ENCODE results near the gene PLSCR4.

The PLSCR4 gene

DNA sequence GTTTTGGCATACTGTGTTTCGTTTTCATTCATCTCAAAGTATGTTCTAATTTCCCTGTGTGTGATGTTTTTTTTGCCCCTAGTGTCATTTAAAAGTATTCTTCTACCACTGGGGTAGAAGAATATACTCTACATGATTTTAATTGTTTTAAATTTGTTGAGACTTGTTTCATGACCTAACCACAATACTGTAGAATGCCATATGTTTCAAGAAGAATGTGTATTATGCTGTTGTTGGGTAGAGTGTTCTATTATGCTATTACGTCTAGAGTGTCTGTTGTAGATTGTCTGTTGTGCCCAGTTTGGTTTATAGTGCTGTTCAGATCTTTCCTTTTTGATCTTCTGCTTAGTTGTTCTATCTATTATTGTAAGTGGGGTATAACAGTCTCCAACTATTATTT lies 36.4 kb downstream of the PLSCR4 start:
- no peak for TF ChIP-seq SIN3A (IDR thresholded peaks at IDR 0.05; ENCODE audit: borderline replicate concordance, insufficient read depth, low read length)
- TF ChIP-seq TAF1 (IDR thresholded peaks at IDR 0.05; ENCODE audit: borderline replicate concordance, insufficient read depth, low read length), result no peak
- TF ChIP-seq, protein P1, sequence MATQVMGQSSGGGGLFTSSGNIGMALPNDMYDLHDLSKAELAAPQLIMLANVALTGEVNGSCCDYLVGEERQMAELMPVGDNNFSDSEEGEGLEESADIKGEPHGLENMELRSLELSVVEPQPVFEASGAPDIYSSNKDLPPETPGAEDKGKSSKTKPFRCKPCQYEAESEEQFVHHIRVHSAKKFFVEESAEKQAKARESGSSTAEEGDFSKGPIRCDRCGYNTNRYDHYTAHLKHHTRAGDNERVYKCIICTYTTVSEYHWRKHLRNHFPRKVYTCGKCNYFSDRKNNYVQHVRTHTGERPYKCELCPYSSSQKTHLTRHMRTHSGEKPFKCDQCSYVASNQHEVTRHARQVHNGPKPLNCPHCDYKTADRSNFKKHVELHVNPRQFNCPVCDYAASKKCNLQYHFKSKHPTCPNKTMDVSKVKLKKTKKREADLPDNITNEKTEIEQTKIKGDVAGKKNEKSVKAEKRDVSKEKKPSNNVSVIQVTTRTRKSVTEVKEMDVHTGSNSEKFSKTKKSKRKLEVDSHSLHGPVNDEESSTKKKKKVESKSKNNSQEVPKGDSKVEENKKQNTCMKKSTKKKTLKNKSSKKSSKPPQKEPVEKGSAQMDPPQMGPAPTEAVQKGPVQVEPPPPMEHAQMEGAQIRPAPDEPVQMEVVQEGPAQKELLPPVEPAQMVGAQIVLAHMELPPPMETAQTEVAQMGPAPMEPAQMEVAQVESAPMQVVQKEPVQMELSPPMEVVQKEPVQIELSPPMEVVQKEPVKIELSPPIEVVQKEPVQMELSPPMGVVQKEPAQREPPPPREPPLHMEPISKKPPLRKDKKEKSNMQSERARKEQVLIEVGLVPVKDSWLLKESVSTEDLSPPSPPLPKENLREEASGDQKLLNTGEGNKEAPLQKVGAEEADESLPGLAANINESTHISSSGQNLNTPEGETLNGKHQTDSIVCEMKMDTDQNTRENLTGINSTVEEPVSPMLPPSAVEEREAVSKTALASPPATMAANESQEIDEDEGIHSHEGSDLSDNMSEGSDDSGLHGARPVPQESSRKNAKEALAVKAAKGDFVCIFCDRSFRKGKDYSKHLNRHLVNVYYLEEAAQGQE (IDR thresholded peaks at IDR 0.05; ENCODE audit: insufficient read depth in 1 of 2, low read depth in 2 of 2, low read length in 2 of 2), result no peak
- no peak for TF ChIP-seq POLR2AphosphoS5 (IDR thresholded peaks at IDR 0.05; ENCODE audit: low read depth, low read length)
- TF ChIP-seq FOXP2 (optimal IDR thresholded peaks at IDR 0.05; ENCODE audit: borderline replicate concordance, extremely low read depth, extremely low read length, insufficient read depth), result no peak

DNA sequence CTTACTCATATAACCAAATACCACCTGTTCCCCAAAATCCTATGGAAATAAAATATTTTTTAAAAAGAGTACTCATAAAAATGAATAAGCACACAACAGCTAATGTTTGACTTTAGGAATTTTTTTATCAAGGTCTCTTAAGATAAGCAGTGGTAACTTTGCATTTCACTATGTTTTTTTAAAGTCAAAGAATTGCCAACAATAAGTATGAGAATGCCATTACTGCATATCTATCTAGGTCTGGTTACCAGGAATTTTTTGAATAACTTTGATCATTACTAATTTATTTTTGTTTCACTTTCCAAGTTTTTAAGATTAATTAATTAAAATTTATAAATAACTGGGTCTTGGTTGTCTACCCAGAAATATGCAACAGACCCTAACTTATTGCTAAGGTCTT lies 41.5 kb downstream of the PLSCR4 start:
- no peak for TF ChIP-seq TAF1 (IDR thresholded peaks at IDR 0.05; ENCODE audit: borderline replicate concordance, insufficient read depth, low read length)
- no peak for TF ChIP-seq SIN3A (IDR thresholded peaks at IDR 0.05; ENCODE audit: borderline replicate concordance, insufficient read depth, low read length)
- no peak for TF ChIP-seq POLR2AphosphoS5 (IDR thresholded peaks at IDR 0.05; ENCODE audit: low read depth, low read length)
- TF ChIP-seq, protein P1 (IDR thresholded peaks at IDR 0.05; ENCODE audit: insufficient read depth in 1 of 2, low read depth in 2 of 2, low read length in 2 of 2), result no peak
- TF ChIP-seq FOXP2 (optimal IDR thresholded peaks at IDR 0.05; ENCODE audit: borderline replicate concordance, extremely low read depth, extremely low read length, insufficient read depth), result no peak

DNA sequence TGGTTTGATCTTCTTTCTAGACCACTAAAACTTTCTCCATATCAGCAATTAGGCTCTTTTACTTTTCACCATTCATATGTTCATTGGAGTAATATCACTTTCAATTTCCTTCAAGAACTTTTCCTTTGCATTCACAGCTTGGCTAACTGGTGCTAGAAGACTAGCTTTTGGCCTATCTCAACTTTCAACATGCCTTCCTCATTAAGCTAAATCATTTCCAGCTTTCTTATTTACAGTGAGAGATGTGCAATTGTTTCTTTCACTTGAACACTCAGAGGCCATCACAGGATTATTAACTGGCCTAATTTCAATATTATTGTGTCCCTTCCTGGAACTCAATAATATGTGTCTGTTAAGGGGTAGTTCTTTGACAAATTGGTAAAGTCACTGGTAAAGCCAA lies 47.1 kb downstream of the PLSCR4 start:
- no peak for TF ChIP-seq POLR2AphosphoS5 (IDR thresholded peaks at IDR 0.05; ENCODE audit: low read depth, low read length)
- TF ChIP-seq, protein P1 (IDR thresholded peaks at IDR 0.05; ENCODE audit: insufficient read depth in 1 of 2, low read depth in 2 of 2, low read length in 2 of 2), result no peak
- no peak for TF ChIP-seq SIN3A (IDR thresholded peaks at IDR 0.05; ENCODE audit: borderline replicate concordance, insufficient read depth, low read length)
- no peak for TF ChIP-seq TAF1 (IDR thresholded peaks at IDR 0.05; ENCODE audit: borderline replicate concordance, insufficient read depth, low read length)
- TF ChIP-seq FOXP2 (optimal IDR thresholded peaks at IDR 0.05; ENCODE audit: borderline replicate concordance, extremely low read depth, extremely low read length, insufficient read depth), result no peak

DNA sequence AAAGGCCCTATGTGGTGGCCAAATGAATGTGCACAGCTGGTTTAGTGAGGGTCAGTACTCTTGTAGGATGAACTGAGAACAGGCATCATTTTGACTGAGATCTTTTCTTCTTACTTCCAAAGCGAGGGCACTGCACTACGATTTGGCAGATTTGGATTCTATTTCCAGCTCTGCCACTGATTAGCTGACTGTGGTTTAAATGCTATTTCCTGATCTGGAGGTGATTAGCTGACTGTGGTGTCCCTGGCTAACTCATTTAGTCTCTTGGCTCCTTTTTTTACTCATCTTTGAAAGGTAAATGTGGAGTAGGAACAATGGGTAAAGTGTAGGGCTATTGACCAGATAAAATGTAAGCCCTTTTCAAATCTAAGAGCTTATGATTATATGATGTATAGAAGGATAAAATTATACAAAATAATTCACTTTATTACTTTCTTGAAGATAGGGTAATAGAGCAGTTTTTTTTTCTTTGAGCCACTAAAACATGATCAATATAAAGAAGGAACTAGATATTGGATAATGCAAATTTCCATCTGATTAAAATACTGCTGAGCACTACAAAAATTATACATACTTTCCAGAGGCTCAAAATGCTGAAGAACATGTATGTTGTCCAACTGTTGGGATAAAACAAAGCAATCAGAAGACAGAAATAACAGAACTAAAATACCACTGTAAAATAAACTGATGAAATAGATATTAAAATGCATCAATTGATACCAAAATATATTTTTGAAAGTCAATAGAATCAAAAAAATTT lies 50.3 kb downstream of the PLSCR4 start:
- TF ChIP-seq POLR2AphosphoS5 (IDR thresholded peaks at IDR 0.05; ENCODE audit: low read depth, low read length), result no peak
- TF ChIP-seq, protein P1 (IDR thresholded peaks at IDR 0.05; ENCODE audit: insufficient read depth in 1 of 2, low read depth in 2 of 2, low read length in 2 of 2), result no peak
- no peak for TF ChIP-seq SIN3A (IDR thresholded peaks at IDR 0.05; ENCODE audit: borderline replicate concordance, insufficient read depth, low read length)
- no peak for TF ChIP-seq TAF1 (IDR thresholded peaks at IDR 0.05; ENCODE audit: borderline replicate concordance, insufficient read depth, low read length)
- no peak for TF ChIP-seq FOXP2 (optimal IDR thresholded peaks at IDR 0.05; ENCODE audit: borderline replicate concordance, extremely low read depth, extremely low read length, insufficient read depth)
